Stimulated activated CD8-positive, alpha-beta memory T cell treated with anti-CD3 and anti-CD28 coated beads, Interleukin-12 subunit alpha, Interleukin-12 subunit beta, amount 100 ng/mL, for 24 hours (primary cell): ENCODE data around the gene AHSP.
"Not testable (repeated sequence)": the region's sequence is repeated elsewhere in the genome, so short reads cannot be mapped to it uniquely, and the experiment has no call there.

Experiments
- DNase-seq: peaks from one replicate; pipeline ENCODE4 v3.0.0-alpha.2; 2020; ENCODE audit errors: extremely low read depth

Gene AHSP, protein sequence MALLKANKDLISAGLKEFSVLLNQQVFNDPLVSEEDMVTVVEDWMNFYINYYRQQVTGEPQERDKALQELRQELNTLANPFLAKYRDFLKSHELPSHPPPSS

DNA sequence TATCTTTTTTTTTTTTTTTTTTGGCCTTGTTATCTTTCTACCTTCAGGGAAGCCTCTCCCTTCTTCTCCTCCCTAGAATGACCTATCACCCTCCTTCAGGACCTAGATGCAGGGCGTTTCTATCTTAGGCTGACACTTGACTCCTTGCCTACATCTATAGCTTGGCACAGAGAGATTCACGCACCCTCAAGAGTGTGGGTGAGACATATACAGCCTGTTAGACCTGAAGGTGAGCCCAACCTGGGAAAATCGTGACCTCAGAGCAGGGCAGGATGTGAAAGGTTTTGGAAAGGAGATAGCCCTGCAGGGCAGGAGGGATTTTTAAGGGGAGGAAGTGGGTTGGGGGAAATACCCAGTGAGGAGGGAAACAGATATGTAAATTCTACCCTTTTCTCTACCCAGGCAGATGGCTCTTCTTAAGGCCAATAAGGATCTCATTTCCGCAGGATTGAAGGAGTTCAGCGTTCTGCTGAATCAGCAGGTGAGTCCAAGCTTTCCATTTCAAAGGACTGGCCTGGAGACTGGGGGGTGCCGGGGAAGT is at the start of gene AHSP:
AHSP (plus strand) TSS at position 167 of the 541 bp plus-strand sequence; CDS start at position 407, 240 bp downstream.
- no peak for DNase-seq

DNA sequence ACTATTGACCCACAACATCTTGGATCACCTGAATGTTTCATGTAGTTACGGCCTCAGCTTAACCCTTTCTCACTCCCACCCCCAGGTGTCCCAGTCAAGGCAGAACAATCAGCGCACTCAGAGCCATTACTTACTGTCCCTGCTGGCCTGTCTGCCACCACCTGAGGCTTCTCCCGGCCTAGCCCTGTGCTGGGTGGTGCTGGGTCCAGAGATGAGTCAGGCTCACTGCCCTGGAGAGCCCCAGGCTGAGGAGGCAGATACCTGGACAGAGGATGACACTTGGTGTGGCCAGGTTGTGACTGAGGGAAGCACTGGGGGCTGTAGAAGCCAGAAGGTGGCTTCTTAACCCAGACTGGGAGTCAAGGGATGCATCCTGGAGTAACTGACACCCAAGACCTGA is 48.7 kb upstream of the AHSP start:
- DNase-seq, result no peak

DNA sequence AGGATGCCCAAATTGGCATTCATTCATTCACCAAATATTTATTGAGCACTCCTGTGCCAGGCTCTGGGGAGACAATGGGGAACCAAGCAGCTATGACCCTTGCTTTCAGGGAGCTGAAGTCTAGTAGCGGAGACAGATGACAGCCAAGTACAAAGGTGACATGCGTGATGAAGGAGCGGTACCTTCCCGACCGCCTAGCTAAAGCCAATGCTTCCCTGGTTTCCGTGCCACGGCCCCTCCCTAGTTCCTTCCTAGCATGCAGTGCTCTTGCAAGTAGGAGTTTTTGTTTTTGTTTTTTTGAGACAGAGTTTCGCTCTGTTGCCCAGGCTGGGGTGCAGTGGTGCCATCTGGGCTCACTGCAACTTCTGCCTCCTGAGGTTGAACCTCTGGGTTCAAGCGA is 47.9 kb upstream of the AHSP start:
- no peak for DNase-seq

DNA sequence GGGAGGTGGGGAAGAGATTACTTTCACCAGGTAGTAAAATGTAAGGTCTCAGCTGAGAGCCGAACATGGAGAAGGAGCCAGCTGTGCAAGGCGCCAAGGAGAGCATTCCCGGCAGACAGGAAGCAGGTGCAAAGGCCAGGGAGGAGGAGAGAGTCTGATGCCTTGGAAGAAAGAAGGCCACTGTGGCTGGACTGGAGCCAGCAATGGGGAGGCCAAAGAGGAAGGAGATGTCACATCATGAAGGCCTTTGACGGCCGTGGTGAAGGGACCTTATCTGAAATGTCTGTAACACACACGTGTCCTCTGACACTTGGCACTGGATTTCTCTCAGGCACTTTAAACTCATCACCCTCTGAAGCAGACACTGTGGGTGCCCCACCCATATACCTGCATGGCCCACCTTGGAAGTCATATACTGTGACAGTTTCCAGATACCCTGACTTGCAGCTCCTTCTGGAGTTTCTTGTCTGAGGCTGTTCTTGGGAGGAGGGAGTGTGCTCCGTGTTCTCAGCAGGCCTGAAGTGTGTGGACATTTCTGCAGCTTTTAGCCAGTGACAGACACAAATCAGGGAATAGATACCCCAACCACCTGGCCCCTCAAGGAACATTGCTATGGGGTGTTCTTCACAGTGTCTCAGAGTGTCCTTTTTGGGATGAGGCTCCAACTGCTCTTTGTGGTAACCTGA is 46.7 kb upstream of the AHSP start:
- DNase-seq, result no peak

DNA sequence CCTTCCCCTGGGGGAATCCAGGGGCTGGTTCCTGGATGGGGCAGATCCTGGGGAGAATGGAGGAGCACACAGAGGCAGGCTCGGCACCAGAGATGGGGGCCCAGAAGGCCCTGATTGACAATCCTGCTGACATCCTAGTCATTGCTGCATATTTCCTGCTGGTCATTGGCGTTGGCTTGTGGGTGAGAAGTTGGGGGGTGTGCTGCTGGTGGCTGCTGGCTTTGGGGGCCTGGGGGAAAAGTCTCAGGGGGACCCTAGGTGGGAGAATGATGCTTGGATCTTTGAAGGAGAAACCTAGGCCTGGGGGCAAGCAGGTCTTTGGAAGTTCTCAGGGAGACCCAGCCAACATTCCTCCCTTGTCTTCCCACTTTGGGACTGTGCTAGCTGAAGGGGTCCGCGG is 44.6 kb upstream of the AHSP start, which contains the start of gene SLC5A2:
SLC5A2 (plus strand) TSS at position 43 of the 400 bp plus-strand sequence; CDS start at position 57, 14 bp downstream.
- no peak for DNase-seq

DNA sequence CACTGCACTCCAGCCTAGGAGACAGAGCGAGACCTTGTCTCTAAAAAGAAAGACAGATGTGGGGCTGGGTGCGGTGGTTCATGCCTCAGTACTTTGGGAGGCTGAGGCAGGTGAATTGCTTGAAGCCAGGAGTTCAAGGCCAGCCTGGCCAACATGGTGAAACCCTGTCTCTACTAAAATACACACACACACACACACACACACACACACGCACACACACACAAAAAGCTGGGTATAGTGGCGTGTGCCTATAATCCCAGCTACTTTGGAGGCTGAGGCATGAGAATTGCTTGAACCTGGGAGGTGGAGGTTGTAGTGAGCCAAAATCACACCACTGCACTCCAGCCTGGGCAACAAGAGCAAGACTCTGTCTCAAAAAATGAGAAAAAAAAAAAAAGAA is 43.7 kb upstream of the AHSP start:
- not testable (repeated sequence) for DNase-seq

DNA sequence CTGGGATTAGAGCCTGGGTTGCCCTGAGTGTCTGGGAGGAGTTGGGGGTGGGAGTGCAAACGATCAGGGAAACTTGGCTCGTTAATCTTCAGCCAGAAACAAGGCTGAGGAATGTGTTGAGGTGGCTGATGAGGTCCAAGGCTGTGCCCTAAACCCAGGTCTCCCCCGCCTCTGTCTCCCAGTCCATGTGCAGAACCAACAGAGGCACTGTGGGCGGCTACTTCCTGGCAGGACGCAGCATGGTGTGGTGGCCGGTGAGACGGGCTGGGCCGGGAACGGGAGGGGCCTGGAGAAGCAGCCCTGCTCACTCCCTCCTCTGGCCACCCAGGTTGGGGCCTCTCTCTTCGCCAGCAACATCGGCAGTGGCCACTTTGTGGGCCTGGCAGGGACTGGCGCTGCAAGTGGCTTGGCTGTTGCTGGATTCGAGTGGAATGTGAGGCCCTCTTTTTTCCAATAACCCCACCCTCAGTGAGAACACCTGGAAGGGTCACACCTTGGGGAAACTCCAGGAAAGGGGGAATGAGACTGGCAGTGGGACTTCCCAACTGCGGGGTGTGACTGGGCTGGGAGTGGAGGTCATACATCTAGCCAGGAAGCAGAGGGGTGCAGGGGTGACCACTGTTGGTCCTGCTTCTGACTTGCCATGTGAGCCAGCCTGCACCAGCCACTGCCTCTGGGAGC is 43.1 kb upstream of the AHSP start:
- DNase-seq, result no peak

DNA sequence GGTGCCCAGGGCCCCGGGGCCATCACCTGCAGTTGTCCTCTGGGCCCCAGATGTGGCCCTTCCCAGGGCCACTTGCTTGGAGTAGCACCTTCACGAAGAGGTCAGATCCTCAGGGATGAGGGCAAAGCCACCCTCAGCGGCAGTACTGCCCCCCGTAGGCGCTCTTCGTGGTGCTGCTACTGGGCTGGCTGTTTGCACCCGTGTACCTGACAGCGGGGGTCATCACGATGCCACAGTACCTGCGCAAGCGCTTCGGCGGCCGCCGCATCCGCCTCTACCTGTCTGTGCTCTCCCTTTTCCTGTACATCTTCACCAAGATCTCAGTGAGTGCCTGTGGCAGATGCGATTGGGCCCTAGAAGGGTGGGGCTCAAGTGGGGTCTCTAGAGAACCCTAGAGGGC is 42.1 kb upstream of the AHSP start:
- DNase-seq, result no peak

DNA sequence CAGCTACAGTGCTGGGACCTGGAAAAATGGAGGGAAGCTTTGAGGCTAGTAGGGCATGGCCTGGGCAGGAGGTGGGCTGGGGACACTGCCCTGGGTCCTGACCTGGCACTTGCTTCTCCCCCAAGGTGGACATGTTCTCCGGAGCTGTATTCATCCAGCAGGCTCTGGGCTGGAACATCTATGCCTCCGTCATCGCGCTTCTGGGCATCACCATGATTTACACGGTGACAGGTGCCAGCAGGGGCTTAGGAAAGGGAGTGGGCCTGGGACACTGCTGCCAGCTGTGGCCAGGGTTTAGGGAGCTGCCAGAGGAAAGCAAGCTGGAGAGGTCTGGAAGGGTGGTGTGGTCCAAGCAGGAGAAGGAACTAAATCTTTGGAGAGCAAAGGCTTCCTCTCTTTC is 41.7 kb upstream of the AHSP start:
- DNase-seq, result no peak

DNA sequence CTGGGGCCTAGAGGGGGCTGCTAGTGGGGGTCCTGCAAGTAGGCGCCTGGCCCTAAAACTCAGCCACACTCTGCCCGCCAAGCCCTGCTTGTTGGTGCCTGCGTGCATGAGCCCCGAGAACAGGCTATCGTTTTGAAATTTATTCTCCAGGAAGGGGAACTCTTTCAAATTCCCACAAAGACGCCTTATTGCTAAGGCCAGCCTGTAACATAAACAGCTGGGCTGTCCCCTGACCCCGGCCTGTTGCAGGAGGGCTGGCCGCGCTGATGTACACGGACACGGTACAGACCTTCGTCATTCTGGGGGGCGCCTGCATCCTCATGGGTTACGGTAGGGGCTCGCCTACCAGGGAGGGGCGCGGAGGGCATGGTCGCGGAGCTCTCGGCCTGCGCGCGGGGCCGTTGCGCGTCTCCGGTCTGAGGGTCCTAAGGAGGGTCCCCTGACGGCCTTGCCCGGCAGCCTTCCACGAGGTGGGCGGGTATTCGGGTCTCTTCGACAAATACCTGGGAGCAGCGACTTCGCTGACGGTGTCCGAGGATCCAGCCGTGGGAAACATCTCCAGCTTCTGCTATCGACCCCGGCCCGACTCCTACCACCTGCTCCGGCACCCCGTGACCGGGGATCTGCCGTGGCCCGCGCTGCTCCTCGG is 40.5 kb upstream of the AHSP start:
- DNase-seq, result no peak

DNA sequence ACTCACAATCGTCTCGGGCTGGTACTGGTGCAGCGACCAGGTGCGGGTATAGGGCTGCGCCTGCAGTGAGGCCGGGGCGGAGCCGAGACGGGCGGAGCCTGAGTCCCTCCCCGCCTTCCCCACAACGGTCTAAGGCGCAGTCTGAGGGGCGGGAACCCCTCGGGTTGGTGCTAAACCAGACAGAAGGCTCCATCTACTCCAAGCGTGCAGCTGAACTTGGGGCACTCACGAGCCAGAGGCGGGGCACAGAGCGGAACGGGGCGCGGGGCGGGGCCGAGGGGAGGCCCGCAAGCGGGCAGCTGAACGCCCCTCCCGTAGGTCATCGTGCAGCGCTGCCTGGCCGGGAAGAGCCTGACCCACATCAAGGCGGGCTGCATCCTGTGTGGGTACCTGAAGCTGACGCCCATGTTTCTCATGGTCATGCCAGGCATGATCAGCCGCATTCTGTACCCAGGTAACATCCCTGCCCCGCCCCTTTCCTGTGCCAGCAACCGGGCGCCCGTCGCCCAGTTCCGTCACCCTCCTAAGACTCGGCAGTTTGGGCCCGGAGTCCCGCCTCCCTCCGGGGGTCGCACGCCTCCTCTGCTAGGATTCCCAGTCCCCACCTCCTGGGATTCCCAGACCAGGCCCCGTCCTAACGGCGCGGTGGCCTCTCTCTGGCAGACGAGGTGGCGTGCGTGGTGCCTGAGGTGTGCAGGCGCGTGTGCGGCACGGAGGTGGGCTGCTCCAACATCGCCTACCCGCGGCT is 39.8 kb upstream of the AHSP start:
- peak; percentile 39 for DNase-seq

DNA sequence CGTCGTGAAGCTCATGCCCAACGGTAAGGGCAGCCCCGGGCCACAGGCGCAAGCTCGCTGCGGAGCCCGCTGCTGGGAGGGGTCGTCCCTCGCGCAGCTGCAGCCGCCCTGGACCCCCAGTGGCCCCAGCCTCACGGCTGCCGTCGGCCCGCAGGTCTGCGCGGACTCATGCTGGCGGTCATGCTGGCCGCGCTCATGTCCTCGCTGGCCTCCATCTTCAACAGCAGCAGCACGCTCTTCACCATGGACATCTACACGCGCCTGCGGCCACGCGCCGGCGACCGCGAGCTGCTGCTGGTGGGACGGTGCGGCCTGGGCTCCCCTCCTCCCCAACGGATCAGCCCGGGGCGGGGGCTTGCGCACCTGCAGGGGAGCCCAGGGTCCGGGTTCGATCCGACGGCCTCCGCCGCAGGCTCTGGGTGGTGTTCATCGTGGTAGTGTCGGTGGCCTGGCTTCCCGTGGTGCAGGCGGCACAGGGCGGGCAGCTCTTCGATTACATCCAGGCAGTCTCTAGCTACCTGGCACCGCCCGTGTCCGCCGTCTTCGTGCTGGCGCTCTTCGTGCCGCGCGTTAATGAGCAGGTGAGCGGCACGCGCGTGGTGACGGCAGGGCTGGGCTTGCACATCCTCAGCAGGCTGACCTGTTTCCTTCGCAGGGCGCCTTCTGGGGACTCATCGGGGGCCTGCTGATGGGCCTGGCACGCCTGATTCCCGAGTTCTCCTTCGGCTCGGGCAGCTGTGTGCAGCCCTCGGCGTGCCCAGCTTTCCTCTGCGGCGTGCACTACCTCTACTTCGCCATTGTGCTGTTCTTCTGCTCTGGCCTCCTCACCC is 39.0 kb upstream of the AHSP start:
- no peak for DNase-seq

DNA sequence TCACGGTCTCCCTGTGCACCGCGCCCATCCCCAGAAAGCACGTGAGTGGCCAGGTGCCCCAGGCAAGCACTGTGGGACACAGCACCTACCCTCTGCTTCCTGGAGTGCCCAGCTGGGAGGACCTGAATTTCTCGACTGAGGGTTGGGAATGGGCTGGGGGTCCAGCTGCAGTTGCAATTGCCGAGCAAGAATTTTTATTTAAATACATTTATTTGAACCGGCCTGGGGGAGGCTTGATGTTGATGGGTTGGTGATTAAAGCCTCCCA is 38.5 kb upstream of the AHSP start:
- DNase-seq, result no peak

DNA sequence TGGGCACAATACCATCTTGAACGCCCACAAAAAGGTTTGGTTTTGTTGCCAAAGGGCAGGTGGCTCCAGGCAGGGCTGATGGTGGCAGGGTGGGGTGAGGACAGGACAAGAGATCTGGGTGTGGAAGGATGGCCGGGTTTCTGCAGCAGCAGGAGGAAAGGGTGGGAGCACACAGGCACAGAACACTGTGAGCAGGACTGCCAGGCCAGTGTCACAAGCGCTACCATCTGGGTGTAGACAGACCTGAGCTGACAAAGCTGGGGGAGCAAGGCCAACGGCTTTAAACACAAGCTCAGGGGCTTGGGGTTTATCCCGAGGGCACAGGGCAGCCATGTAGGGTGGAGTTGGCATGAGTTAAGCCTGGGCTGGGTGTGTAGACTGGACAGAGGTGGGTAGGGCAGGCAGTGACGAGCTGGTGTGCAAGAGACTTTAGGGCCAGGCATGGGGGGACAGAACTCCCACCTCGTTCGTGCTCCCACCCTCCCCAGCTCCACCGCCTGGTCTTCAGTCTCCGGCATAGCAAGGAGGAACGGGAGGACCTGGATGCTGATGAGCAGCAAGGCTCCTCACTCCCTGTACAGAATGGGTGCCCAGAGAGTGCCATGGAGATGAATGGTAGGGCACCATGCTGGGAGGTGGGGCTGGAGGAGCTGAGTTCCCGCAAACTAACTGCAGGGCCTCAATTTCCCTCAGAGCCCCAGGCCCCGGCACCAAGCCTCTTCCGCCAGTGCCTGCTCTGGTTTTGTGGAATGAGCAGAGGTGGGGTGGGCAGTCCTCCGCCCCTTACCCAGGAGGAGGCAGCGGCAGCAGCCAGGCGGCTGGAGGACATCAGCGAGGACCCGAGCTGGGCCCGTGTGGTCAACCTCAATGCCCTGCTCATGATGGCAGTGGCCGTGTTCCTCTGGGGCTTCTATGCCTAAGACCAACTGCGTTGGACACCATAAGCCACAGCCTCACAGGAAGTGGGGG is 37.8 kb upstream of the AHSP start:
- DNase-seq, result no peak

DNA sequence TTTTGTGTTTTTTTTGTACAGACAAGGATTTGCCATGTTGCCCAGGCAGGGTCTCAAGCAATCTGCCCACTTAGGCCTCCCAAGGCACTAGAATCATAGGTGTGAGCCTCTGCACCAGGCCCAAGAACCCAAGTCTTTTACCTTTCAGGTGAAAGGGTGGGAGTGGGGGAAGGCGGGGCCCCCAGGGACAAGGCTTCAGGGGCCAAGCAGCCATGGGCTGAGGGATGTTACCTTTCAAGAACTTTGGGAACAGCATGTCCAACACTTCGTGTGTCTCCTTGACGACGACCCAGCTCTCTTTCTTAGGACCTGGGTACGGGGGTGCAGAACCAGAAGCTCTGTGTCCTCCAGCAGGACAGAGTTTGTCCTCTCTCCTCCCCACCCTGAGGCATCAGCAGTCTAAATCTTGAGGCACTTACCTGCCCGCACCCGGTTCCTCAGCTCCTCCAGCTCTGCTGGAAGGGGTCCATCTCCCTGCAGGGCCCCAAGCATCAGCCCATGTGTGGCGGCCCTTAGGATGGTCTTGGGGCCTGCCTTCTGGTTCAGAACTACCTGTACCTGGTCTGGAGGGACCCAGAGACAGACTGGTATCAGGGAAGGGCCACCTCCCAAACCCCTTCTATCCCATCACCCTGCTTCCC is 35.8 kb upstream of the AHSP start:
- no peak for DNase-seq

DNA sequence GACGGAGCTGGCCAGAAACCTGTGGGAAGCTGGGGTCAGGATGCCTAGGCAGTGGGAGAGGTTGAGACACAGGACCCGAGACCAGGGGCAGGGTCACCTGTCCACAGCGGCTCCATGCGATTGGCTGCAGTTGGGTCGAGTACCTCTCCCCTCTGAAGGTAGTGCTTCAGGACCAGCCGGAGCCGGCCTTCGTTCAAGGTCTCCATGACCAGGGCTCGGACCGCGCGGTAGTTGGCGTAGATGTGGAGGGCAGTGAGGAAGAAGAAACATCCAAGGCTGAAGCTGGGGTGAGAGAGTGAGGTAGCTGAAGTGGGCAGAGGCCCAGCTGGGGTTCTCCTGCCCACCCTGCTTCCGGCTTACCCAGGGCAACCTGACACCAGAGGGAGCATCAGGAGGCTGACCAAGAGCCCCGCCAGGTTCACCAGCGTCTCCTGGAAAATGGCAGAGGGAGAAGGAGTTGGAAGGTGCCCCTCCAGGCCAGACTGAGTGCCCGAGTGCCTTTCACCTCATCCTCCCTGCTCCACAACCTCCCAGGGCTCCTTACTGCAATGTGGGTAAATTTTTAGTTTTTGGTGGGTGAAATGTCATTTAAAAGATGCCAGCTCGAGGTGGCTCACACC is 34.1 kb upstream of the AHSP start:
- DNase-seq, result no peak

DNA sequence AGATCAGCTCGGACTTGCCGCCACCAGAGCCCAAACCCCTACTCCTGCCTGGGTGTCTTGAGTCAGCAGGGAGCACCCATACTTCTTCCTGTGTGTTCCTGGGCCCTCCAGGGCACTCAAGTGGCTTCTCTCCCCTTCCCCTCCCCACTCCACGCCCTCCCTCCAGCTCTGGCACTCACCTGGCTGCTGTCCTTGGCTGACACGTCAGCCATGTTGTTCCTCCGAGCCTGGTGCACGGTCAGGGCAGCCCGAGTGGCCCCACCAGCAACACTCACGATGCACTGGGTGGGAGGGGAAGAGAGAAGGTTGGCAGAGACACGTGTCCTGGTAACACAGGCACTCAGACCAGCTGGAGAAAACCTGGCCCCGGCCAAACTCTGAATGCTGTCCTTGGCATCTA is 31.0 kb upstream of the AHSP start:
- no peak for DNase-seq

DNA sequence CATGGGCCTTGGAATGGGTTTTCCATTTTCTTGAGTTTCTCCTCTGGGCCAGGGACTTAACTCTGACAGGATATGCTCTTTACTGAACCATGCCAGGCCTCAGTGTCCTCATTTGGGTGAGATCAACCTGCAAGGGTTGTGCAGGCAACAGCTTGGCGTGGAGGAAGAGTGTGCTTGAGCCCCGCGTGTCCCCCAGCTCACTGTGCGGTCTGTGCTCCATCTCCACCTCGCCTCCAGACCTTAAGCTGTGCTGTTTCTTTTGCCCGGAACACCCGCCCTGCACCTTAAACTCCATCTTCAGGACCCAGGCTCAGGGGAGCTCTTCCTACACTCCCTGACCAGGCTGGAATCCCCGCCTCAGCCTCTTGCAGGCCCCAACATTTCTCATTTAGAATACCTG is 29.2 kb upstream of the AHSP start:
- DNase-seq, result no peak

DNA sequence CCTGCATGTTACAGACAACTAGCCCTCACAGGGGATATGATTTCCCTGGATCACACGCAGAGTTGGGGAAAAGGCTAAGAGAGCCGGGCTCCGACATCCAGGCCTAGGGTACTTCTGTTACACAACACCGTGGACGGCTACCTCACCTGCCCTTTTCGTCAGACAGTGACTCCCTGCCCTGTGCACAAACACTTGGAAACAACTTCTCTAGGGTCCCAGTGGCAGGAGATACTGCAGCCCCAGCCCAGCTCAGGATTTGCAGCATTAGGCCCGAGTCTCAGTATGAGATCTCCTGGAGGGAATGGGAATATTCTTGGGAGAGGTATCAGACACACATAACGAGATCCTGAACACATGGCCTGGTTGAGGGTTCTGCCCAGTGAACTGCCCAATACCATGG is 27.8 kb upstream of the AHSP start:
- DNase-seq, result no peak
